ENCODE results near the gene CAVIN2.

DNA sequence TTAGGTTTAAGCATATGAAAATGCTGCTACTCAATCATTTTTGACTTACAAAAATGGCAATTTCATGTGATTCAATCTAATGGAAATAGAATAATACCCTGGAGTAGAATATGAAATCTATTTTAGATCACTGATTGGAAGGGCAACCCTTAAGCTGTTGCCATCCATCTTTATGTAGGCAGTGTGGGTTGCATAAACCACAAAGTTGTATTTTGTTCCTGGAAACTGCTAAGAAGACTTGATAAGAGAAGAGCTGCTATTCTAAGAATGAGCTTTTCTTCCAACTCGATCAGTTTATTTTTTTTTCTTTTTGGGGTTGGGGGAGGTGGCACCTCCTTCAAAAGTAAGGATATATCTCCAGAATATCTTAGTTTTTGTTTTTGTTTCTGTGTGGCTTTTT is 60.2 kb downstream of the CAVIN2 start:
- TF ChIP-seq, protein P1, sequence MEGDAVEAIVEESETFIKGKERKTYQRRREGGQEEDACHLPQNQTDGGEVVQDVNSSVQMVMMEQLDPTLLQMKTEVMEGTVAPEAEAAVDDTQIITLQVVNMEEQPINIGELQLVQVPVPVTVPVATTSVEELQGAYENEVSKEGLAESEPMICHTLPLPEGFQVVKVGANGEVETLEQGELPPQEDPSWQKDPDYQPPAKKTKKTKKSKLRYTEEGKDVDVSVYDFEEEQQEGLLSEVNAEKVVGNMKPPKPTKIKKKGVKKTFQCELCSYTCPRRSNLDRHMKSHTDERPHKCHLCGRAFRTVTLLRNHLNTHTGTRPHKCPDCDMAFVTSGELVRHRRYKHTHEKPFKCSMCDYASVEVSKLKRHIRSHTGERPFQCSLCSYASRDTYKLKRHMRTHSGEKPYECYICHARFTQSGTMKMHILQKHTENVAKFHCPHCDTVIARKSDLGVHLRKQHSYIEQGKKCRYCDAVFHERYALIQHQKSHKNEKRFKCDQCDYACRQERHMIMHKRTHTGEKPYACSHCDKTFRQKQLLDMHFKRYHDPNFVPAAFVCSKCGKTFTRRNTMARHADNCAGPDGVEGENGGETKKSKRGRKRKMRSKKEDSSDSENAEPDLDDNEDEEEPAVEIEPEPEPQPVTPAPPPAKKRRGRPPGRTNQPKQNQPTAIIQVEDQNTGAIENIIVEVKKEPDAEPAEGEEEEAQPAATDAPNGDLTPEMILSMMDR (IDR thresholded peaks at IDR 0.05; ENCODE audit: low read depth, low read length, poor library complexity, severe bottlenecking): no peak
- no peak for TF ChIP-seq EZH2phosphoT487 (IDR thresholded peaks at IDR 0.05; ENCODE audit: borderline replicate concordance, low read length)
